Activated CD4-positive, CD25-positive, alpha-beta regulatory T cell treated with anti-CD3 and anti-CD28 coated beads, Interleukin-2, amount 50 U/mL, for 16 hours (primary cell): ENCODE results near the gene OPRL1.
"Not testable (repeated sequence)": the region's sequence is repeated elsewhere in the genome, so short reads cannot be mapped to it uniquely, and the experiment has no call there.

ENCODE experiments used
- DNase-seq: peaks from one replicate; pipeline ENCODE4 v3.0.0-alpha.2; 2020; ENCODE audit warnings: low read depth, low spot score

The OPRL1 gene

DNA sequence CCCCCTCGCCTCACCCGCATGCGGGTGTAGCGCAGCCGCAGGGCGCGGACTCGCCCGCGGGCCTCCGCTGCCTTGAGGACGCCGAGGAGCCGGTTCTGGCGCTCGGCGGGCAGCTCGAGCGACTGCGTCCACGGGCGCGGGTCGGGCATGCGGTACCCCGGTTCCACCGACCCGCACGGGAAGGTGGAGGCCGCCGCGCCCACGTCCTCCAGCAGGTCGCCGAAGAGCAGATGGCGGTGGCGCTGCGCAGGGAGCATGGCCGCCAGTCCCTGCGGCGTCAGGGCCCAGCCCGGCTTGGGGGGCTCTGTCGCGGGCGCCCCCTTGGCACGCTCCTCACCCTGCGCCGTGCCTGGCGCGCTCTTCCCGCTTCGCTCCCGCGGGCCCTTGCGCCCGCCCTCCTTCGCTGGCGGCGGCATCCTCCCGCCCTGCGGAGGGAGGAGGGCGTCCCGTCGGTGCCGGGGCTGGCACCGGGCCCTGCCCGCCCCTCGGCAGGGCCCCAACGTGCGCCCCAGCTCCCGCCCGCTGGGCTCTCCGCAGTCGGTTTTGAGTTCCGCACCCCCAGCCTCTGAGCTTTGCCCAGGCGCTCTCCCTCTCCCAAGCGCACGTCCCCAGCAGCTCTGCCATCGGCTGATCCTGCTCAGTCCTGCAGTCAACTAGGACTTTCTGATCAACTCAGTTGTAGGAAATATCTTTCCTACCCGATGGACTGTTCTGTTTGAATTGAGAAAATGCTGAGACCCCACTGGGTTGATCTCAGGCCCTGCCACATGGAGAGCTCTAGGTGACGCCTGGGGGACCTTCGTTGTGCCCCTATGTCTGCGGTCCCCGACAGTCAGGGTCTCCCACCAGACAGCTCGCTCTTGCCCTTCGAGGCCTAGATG lies 4.2 kb downstream of the OPRL1 start, which contains the start of gene LKAAEAR1:
TSS of gene LKAAEAR1 (minus strand) at position 595 of the 881 bp plus-strand sequence. CDS start at position 416, 179 bp downstream.
- no peak for DNase-seq

DNA sequence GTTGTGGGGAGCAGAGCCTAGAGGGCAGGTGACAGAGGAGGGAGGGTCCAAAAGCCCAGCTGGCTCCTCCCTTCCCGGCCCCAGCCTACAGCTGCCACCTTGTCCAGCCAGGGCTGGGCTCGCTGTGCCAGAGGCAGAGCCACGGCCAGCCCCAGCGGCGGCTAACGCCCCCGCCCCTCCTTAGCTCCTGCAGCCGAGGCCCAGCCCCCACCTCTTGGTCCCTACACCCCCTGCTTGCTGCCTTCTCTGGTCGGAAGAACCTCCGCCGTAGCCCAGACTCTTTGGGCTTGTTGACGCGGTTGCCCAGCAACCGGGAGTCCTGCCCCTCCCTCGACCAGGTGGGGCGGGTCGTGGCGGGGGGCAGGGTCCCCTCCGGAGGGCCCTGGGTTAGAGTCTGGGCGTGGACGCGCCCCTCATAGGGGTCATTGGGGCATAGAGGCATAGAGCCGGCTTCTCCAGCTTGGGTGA lies 4.8 kb downstream of the OPRL1 start:
- no peak for DNase-seq

DNA sequence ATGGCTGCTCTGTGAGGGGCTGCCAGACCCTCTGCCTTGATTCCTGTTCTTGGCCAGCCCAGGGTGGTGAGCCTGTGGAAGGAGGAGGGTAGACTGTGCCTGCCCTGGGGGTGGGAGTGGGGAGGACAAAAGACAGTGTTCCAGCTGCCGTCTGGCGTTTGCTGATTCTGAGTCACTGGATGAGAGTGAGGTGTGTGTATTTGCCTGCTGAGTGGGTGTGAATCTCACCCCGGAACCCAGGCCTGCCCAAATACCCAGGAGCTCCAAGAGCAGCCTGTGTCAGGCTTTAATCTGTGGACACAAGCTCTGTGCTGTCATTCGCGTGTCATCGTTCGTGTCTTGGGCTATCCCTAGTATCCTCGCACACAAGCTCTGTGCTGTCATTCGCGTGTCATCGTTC lies 6.9 kb downstream of the OPRL1 start:
- DNase-seq: no peak

GRCh38 chr20:64087226-64087825 lies 7.4 kb downstream of the OPRL1 start:
- not testable (repeated sequence) for DNase-seq

DNA sequence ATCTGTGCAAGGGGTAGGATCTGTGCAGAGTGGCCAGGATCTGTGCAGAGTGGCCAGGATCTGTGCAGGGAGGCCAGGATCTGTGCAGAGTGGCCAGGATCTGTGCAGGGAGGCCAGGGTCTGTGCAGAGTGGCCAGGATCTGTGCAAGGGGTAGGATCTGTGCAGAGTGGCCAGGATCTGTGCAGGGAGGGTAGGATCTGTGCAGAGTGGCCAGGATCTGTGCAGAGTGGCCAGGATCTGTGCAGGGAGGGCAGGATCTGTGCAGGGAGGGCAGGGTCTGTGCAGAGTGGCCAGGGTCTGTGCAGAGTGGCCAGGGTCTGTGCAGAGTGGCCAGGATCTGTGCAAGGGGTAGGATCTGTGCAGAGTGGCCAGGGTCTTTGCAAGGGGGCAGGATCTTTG lies 8.7 kb downstream of the OPRL1 start:
- not testable (repeated sequence) for DNase-seq

- DNase-seq: no peak
These were observed 10.3 kb downstream of the OPRL1 start for GRCh38 chr20:64090165-64090564.

GRCh38 chr20:64091340-64091739 lies 11.5 kb downstream of the OPRL1 start:
- DNase-seq: no peak

- DNase-seq: no peak
These were observed 11.9 kb downstream of the OPRL1 start for GRCh38 chr20:64091770-64092169.

- DNase-seq: no peak
These were observed 12.6 kb downstream of the OPRL1 start for GRCh38 chr20:64092258-64093012.

- no peak for DNase-seq
These were observed 13.2 kb downstream of the OPRL1 start for GRCh38 chr20:64093013-64093503.

DNA sequence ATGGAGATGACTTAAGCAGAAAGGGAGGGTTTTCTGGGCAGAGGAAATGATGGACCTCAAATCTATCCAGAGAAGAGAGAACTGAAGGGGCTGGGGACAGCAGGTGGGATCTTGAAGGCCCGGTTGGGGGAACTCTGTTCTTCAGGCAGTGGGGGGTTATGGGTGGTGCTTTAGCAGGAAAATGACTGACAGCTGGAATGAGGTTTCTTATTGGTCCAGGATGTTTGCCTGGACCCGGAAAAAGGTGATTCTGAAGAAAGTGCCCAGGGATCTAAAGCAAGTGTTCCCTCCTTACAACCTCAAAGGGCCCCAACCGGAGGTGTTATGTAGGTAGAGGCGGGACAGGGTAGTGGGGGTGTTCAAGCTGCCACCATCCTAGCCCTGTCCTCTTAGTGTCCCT lies 15.6 kb downstream of the OPRL1 start:
- DNase-seq: no peak

GRCh38 chr20:64095927-64096326 lies 16.0 kb downstream of the OPRL1 start:
- no peak for DNase-seq

- no peak for DNase-seq
These were observed 16.7 kb downstream of the OPRL1 start for GRCh38 chr20:64096535-64096934.

- DNase-seq: no peak
These were observed 18.7 kb downstream of the OPRL1 start for GRCh38 chr20:64098471-64099013.

DNA sequence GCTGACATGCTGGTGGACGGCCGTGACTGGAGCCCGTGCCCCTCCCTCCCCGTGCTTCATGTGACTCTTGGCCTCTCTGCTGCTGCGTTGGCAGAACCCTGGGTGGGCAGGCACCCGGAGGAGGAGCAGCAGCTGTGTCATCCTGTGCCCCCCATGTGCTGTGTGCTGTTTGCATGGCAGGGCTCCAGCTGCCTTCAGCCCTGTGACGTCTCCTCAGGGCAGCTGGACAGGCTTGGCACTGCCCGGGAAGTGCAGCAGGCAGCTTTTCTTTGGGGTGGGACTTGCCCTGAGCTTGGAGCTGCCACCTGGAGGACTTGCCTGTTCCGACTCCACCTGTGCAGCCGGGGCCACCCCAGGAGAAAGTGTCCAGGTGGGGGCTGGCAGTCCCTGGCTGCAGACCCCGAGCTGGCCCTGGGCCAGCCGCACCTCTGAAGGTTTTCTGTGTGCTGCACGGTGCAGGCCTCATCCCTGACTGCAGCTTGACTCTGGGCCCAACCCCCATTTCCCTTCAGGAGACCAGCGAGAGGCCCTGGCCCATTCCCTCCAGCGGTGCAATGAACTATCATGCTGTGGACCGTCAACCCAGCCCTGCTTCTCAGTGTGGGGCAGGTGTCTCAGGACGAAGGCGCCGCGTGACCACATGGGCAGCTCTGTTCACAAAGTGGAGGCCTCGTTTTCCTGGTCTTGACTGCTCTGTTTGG lies 19.4 kb downstream of the OPRL1 start:
- DNase-seq: no peak

GRCh38 chr20:64099880-64100565 lies 20.1 kb downstream of the OPRL1 start:
- DNase-seq: no peak

DNA sequence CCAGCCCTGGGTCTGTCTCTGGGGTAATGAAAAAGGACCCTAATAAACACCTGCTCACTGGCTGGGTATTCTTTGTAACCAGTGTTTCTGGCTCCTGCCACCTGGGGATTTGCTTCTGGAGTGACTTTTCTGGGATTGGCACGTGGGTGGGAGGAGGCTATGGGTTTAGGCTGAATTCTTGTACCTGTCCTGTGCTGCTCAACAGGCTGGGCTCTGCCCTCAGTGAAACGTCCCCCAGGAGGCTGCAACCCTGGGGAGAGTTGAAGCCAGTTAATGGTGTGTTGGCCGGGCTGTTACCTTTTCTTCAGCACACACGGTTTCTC lies 20.6 kb downstream of the OPRL1 start:
- no peak for DNase-seq

- no peak for DNase-seq
These were observed 21.2 kb downstream of the OPRL1 start for GRCh38 chr20:64100946-64101688.

GRCh38 chr20:64101731-64102621 lies 22.1 kb downstream of the OPRL1 start:
- DNase-seq: no peak
